ENCODE measurements around the gene WNK2.

WNK2 gene

GRCh38 chr9:93258818-93259489 is 75.0 kb downstream of the WNK2 start:
- Histone ChIP-seq H3K9me3 (ENCODE audit: insufficient read depth, low read length) (no peaks in the 10 kb centered on the region), H3K4me3 (ENCODE audit: low read length) (no peak overlapping the region), H3K27me3 (ENCODE audit: low read depth, low read length) (no peaks in the 10 kb centered on the region), H3K9ac (ENCODE audit: low read length) (no peak overlapping the region), H3K27ac (ENCODE audit: low read length) (no peak overlapping the region), H2AFZ (ENCODE audit: low read depth, low read length) (no peak overlapping the region), H3K4me2 (ENCODE audit: low read length) (no peak overlapping the region), H3K79me2 (ENCODE audit: low read length) (no peaks in the 10 kb centered on the region), H4K20me1 (ENCODE audit: insufficient read depth, low read length) (no peaks in the 10 kb centered on the region), H3K36me3 (replicated peaks; ENCODE audit: low read depth, low read length) (no peaks in the 10 kb centered on the region), H3K4me1 (ENCODE audit: low read length) (no peaks in the 10 kb centered on the region)
- TF ChIP-seq EZH2phosphoT487 (IDR thresholded peaks at IDR 0.05; ENCODE audit: low read depth), result no peak
- no peak for TF ChIP-seq CTCF (IDR thresholded peaks at IDR 0.05; ENCODE audit: low read depth, low read length)

- Histone ChIP-seq H3K27ac (ENCODE audit: low read length) (no peak overlapping the region), H3K27me3 (ENCODE audit: low read depth, low read length) (no peaks in the 10 kb centered on the region), H3K4me3 (ENCODE audit: low read length) (no peak overlapping the region), H3K9me3 (ENCODE audit: insufficient read depth, low read length) (no peaks in the 10 kb centered on the region), H3K4me1 (ENCODE audit: low read length) (no peaks in the 10 kb centered on the region), H3K36me3 (replicated peaks; ENCODE audit: low read depth, low read length) (no peaks in the 10 kb centered on the region), H4K20me1 (ENCODE audit: insufficient read depth, low read length) (no peaks in the 10 kb centered on the region), H3K79me2 (ENCODE audit: low read length) (no peaks in the 10 kb centered on the region), H3K4me2 (ENCODE audit: low read length) (no peak overlapping the region), H3K9ac (ENCODE audit: low read length) (no peak overlapping the region), H2AFZ (ENCODE audit: low read depth, low read length) (no peak overlapping the region)
- no peak for TF ChIP-seq EZH2phosphoT487 (IDR thresholded peaks at IDR 0.05; ENCODE audit: low read depth)
- no peak for TF ChIP-seq CTCF (IDR thresholded peaks at IDR 0.05; ENCODE audit: low read depth, low read length)
Measured at GRCh38 chr9:93259490-93260262, 75.7 kb downstream of the WNK2 start.

GRCh38 chr9:93260263-93261066 is 76.5 kb downstream of the WNK2 start:
- Histone ChIP-seq H3K9me3 (ENCODE audit: insufficient read depth, low read length) (no peaks in the 10 kb centered on the region), H4K20me1 (ENCODE audit: insufficient read depth, low read length) (no peaks in the 10 kb centered on the region), H3K9ac (ENCODE audit: low read length) (no peak overlapping the region), H3K4me1 (ENCODE audit: low read length) (no peaks in the 10 kb centered on the region), H3K4me2 (ENCODE audit: low read length) (no peak overlapping the region), H3K4me3 (ENCODE audit: low read length) (no peak overlapping the region), H2AFZ (ENCODE audit: low read depth, low read length) (no peak overlapping the region), H3K79me2 (ENCODE audit: low read length) (no peaks in the 10 kb centered on the region), H3K27ac (ENCODE audit: low read length) (no peak overlapping the region), H3K27me3 (ENCODE audit: low read depth, low read length) (no peaks in the 10 kb centered on the region), H3K36me3 (replicated peaks; ENCODE audit: low read depth, low read length) (no peaks in the 10 kb centered on the region)
- TF ChIP-seq CTCF (IDR thresholded peaks at IDR 0.05; ENCODE audit: low read depth, low read length), result no peak
- no peak for TF ChIP-seq EZH2phosphoT487 (IDR thresholded peaks at IDR 0.05; ENCODE audit: low read depth)

- Histone ChIP-seq H2AFZ (ENCODE audit: low read depth, low read length) (no peak overlapping the region), H3K36me3 (replicated peaks; ENCODE audit: low read depth, low read length) (no peaks in the 10 kb centered on the region), H3K79me2 (ENCODE audit: low read length) (no peaks in the 10 kb centered on the region), H3K4me1 (ENCODE audit: low read length) (no peaks in the 10 kb centered on the region), H3K9ac (ENCODE audit: low read length) (no peak overlapping the region), H3K9me3 (ENCODE audit: insufficient read depth, low read length) (no peaks in the 10 kb centered on the region), H3K4me3 (ENCODE audit: low read length) (no peak overlapping the region), H4K20me1 (ENCODE audit: insufficient read depth, low read length) (no peaks in the 10 kb centered on the region), H3K27ac (ENCODE audit: low read length) (no peak overlapping the region), H3K27me3 (ENCODE audit: low read depth, low read length) (no peaks in the 10 kb centered on the region), H3K4me2 (ENCODE audit: low read length) (no peak overlapping the region)
- TF ChIP-seq CTCF (IDR thresholded peaks at IDR 0.05; ENCODE audit: low read depth, low read length), result peak; percentile 25; the same call in 1 of the 2 replicates
- TF ChIP-seq EZH2phosphoT487 (IDR thresholded peaks at IDR 0.05; ENCODE audit: low read depth), result no peak
Measured at GRCh38 chr9:93261281-93261680, 77.3 kb downstream of the WNK2 start.

Data from OCI-LY3 (cell line).